ENCODE data around the gene ARHGAP4.

The ARHGAP4 gene

GRCh38 chrX:153925739-153926551 is at the start of gene ARHGAP4:
Gene ARHGAP4 (minus strand): TSS chrX:153926264. CDS start chrX:153926202, 62 bp downstream.
- DNase-seq (ENCODE audit: low read depth), result no peak

GRCh38 chrX:153974726-153975286 is 48.7 kb upstream of the ARHGAP4 start:
- no peaks in the 10 kb centered on the region for H3K9me3 ChIP-seq (ENCODE audit: control insufficient read depth, low read length)
- no peak overlapping the region for H3K4me3 ChIP-seq (ENCODE audit: low read length)
- no peak for DNase-seq (ENCODE audit: low read depth)
- no peaks in the 10 kb centered on the region for H3K36me3 ChIP-seq (ENCODE audit: control insufficient read depth, insufficient read depth, low read length, severe bottlenecking)
- peaks cover 19% of the 10 kb centered on the region for H3K4me1 ChIP-seq (ENCODE audit: control insufficient read depth, insufficient read depth, low read length)
- H3K27me3 ChIP-seq (replicated peaks; ENCODE audit: control insufficient read depth, insufficient read depth, low read length), result no peaks in the 10 kb centered on the region
- no peak overlapping the region for H3K9ac ChIP-seq (ENCODE audit: low read length)

More at GRCh38 chrX:153925739-153926551, at the start of gene ARHGAP4:
- Histone ChIP-seq H3K27me3 (replicated peaks; ENCODE audit: control insufficient read depth, insufficient read depth, low read length) (peaks cover 14% of the 10 kb centered on the region), H3K9ac (ENCODE audit: low read length) (peak within 1 kb of the TSS; percentile 91), H3K36me3 (ENCODE audit: control insufficient read depth, insufficient read depth, low read length, severe bottlenecking) (peaks cover 17% of the 10 kb centered on the region), H3K9me3 (ENCODE audit: control insufficient read depth, low read length) (no peaks in the 10 kb centered on the region), H3K4me1 (ENCODE audit: control insufficient read depth, insufficient read depth, low read length) (peaks cover 28% of the 10 kb centered on the region), H3K4me3 (ENCODE audit: low read length) (peak within 1 kb of the TSS; percentile 83)

- Histone ChIP-seq H3K4me3 (ENCODE audit: low read length) (peak overlapping the region; percentile 99), H3K27me3 (replicated peaks; ENCODE audit: control insufficient read depth, insufficient read depth, low read length) (no peaks in the 10 kb centered on the region), H3K4me1 (ENCODE audit: control insufficient read depth, insufficient read depth, low read length) (peaks cover 22% of the 10 kb centered on the region), H3K9me3 (ENCODE audit: control insufficient read depth, low read length) (no peaks in the 10 kb centered on the region), H3K36me3 (ENCODE audit: control insufficient read depth, insufficient read depth, low read length, severe bottlenecking) (no peaks in the 10 kb centered on the region), H3K9ac (ENCODE audit: low read length) (peak overlapping the region; percentile 100)
- DNase-seq (ENCODE audit: low read depth), result no peak
These were observed 48.1 kb upstream of the ARHGAP4 start for GRCh38 chrX:153974003-153974725.

- Histone ChIP-seq H3K27me3 (replicated peaks; ENCODE audit: control insufficient read depth, insufficient read depth, low read length) (no peaks in the 10 kb centered on the region), H3K9ac (ENCODE audit: low read length) (peak overlapping the region; percentile 100), H3K36me3 (ENCODE audit: control insufficient read depth, insufficient read depth, low read length, severe bottlenecking) (no peaks in the 10 kb centered on the region), H3K4me1 (ENCODE audit: control insufficient read depth, insufficient read depth, low read length) (peaks cover 30% of the 10 kb centered on the region), H3K4me3 (ENCODE audit: low read length) (peak overlapping the region; percentile 99), H3K9me3 (ENCODE audit: control insufficient read depth, low read length) (no peaks in the 10 kb centered on the region)
- no peak for DNase-seq (ENCODE audit: low read depth)
These were observed 47.3 kb upstream of the ARHGAP4 start for GRCh38 chrX:153973127-153974002.

GRCh38 chrX:153972368-153973126 is 46.5 kb upstream of the ARHGAP4 start, which contains the start of gene TMEM187:
Gene TMEM187 (plus strand): TSS chrX:153972754. CDS start chrX:153982063, 9,309 bp downstream.
- Histone ChIP-seq H3K9ac (ENCODE audit: low read length) (peak within 1 kb of the TSS; percentile 100), H3K4me1 (ENCODE audit: control insufficient read depth, insufficient read depth, low read length) (peaks cover 38% of the 10 kb centered on the region), H3K27me3 (replicated peaks; ENCODE audit: control insufficient read depth, insufficient read depth, low read length) (no peaks in the 10 kb centered on the region), H3K4me3 (ENCODE audit: low read length) (peak within 1 kb of the TSS; percentile 99), H3K9me3 (ENCODE audit: control insufficient read depth, low read length) (no peaks in the 10 kb centered on the region), H3K36me3 (ENCODE audit: control insufficient read depth, insufficient read depth, low read length, severe bottlenecking) (no peaks in the 10 kb centered on the region)
- DNase-seq (ENCODE audit: low read depth), result peak; percentile 90

- Histone ChIP-seq H3K9me3 (ENCODE audit: control insufficient read depth, low read length) (no peaks in the 10 kb centered on the region), H3K4me3 (ENCODE audit: low read length) (peak within 1 kb of the TSS; percentile 99), H3K9ac (ENCODE audit: low read length) (peak within 1 kb of the TSS; percentile 100), H3K36me3 (ENCODE audit: control insufficient read depth, insufficient read depth, low read length, severe bottlenecking) (no peaks in the 10 kb centered on the region), H3K4me1 (ENCODE audit: control insufficient read depth, insufficient read depth, low read length) (peaks cover 44% of the 10 kb centered on the region), H3K27me3 (replicated peaks; ENCODE audit: control insufficient read depth, insufficient read depth, low read length) (no peaks in the 10 kb centered on the region)
- peak; percentile 90 for DNase-seq (ENCODE audit: low read depth)
These were observed 45.6 kb upstream of the ARHGAP4 start, which contains the start of gene HCFC1 for GRCh38 chrX:153971450-153972367. Gene HCFC1 (minus strand): TSS chrX:153971818. CDS start chrX:153970840, 978 bp downstream.

GRCh38 chrX:153971124-153971449 is 45.0 kb upstream of the ARHGAP4 start:
- H3K4me3 ChIP-seq (ENCODE audit: low read length), result peak overlapping the region; percentile 99

GRCh38 chrX:153970357-153971123 is 44.5 kb upstream of the ARHGAP4 start:
- Histone ChIP-seq H3K4me1 (ENCODE audit: control insufficient read depth, insufficient read depth, low read length) (peaks cover 51% of the 10 kb centered on the region), H3K4me3 (ENCODE audit: low read length) (peak overlapping the region; percentile 99), H3K27me3 (replicated peaks; ENCODE audit: control insufficient read depth, insufficient read depth, low read length) (no peaks in the 10 kb centered on the region), H3K36me3 (ENCODE audit: control insufficient read depth, insufficient read depth, low read length, severe bottlenecking) (no peaks in the 10 kb centered on the region), H3K9ac (ENCODE audit: low read length) (peak overlapping the region; percentile 100), H3K9me3 (ENCODE audit: control insufficient read depth, low read length) (no peaks in the 10 kb centered on the region)
- DNase-seq (ENCODE audit: low read depth), result peak; percentile 60

More at GRCh38 chrX:153971124-153971449, 45.0 kb upstream of the ARHGAP4 start:
- DNase-seq (ENCODE audit: low read depth), result peak; percentile 88
- Histone ChIP-seq H3K9me3 (ENCODE audit: control insufficient read depth, low read length) (no peaks in the 10 kb centered on the region), H3K9ac (ENCODE audit: low read length) (peak overlapping the region; percentile 100), H3K36me3 (ENCODE audit: control insufficient read depth, insufficient read depth, low read length, severe bottlenecking) (no peaks in the 10 kb centered on the region), H3K27me3 (replicated peaks; ENCODE audit: control insufficient read depth, insufficient read depth, low read length) (no peaks in the 10 kb centered on the region), H3K4me1 (ENCODE audit: control insufficient read depth, insufficient read depth, low read length) (peaks cover 50% of the 10 kb centered on the region)

GRCh38 chrX:153969904-153970356 is 43.9 kb upstream of the ARHGAP4 start:
- Histone ChIP-seq H3K4me1 (ENCODE audit: control insufficient read depth, insufficient read depth, low read length) (peaks cover 50% of the 10 kb centered on the region), H3K4me3 (ENCODE audit: low read length) (peak overlapping the region; percentile 99), H3K9me3 (ENCODE audit: control insufficient read depth, low read length) (no peaks in the 10 kb centered on the region), H3K36me3 (ENCODE audit: control insufficient read depth, insufficient read depth, low read length, severe bottlenecking) (no peaks in the 10 kb centered on the region), H3K9ac (ENCODE audit: low read length) (peak overlapping the region; percentile 100), H3K27me3 (replicated peaks; ENCODE audit: control insufficient read depth, insufficient read depth, low read length) (no peaks in the 10 kb centered on the region)
- peak; percentile 52 for DNase-seq (ENCODE audit: low read depth)
